Neutrophil (primary cell): ENCODE measurements around the gene OBP2B.

Source experiments
- H3K27ac ChIP-seq: fragments of 200-600 bp; sonication (generic); 2 replicates; pipeline ENCODE4 v1.5.1; 2016; ENCODE audit warnings: mild to moderate bottlenecking, moderate library complexity
- H3K27me3 ChIP-seq: fragments of 200-600 bp; sonication (generic); 2 replicates; pipeline ENCODE4 v1.6.0; 2016; ENCODE audit warnings: mild to moderate bottlenecking
- H3K36me3 ChIP-seq: fragments of 200-600 bp; sonication (generic); 2 replicates; pipeline ENCODE4 v1.5.1; 2017
- H3K4me1 ChIP-seq, 2 experiments: fragments of 200-600 bp in 1 of 2; sonication (generic) in 1 of 2; 1 replicate in 1 of 2; 2 replicates in 1 of 2; pipeline versions ENCODE4 v1.5.1 to v1.6.1; 2013 to 2016; ENCODE audit warnings: low read depth in 1 of 2, low read length in 1 of 2, mild to moderate bottlenecking in 1 of 2, moderate library complexity in 1 of 2; ENCODE audit not compliant: control insufficient read depth in 1 of 2, insufficient read depth in 1 of 2
- H3K4me3 ChIP-seq, 2 experiments: fragments of 200-600 bp in 1 of 2; sonication (generic) in 1 of 2; 1 replicate in 1 of 2; 2 replicates in 1 of 2; pipeline ENCODE4 v1.5.1; 2013 to 2016; ENCODE audit warnings: low read depth in 1 of 2, low read length in 1 of 2, mild to moderate bottlenecking in 1 of 2, moderate library complexity in 1 of 2
- H3K9me3 ChIP-seq: fragments of 200-600 bp; sonication (generic); 2 replicates; pipeline ENCODE4 v1.5.1; 2016
- CTCF ChIP-seq: fragments of 200-600 bp; sonication (generic); IDR thresholded peaks from 2 replicates; pipeline ENCODE4 v1.5.1; 2016; ENCODE audit warnings: antibody characterized with exemption

The OBP2B gene

DNA sequence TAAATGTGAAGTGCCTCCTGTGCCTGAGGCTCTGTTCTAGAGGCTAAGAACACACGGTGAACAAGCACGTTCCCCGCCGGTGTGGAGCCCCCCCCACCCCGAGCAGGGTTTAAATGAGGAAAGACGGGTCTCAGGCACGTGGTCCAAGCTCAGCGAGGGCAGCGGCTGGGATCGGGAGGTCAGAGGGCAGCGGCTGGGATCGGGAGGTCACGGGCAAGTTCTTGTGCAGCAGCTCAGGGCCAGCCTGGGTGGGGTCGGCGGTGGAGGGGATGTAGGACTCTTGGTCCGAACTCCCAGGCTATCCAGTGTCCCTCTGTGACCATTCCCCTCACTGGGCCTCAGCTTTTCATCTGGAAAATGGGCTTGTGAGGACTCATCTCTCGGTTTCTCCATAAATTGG is 42.7 kb downstream of the OBP2B start:
- no peaks in the 10 kb centered on the region for H3K9me3 ChIP-seq
- no peak for TF ChIP-seq CTCF

DNA sequence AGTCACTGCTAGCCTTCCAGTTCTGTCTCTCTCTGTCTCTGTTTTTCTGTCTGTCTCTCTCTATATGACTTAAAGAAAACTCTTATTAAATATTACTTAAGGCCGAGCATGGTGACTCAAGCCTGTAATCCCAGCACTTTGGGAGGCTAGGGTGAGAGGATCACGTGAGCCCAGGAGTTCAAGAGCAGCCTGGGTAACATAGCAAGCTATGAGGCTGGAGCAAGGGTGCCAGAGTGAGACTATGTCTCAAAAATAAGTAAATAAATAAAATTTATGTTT is 43.7 kb downstream of the OBP2B start:
- no peak for TF ChIP-seq CTCF
- no peak overlapping the region for H3K4me3 ChIP-seq
- peaks cover 33% of the 10 kb centered on the region for H3K27me3 ChIP-seq
- H3K9me3 ChIP-seq: no peaks in the 10 kb centered on the region
- no peaks in the 10 kb centered on the region for H3K36me3 ChIP-seq
- peaks cover 24 to 31% of the 10 kb centered on the region in 2 experiments for H3K4me1 ChIP-seq
- no peak overlapping the region for H3K27ac ChIP-seq

More for the DNA sequence above, 42.7 kb downstream of the OBP2B start:
- peaks cover 33% of the 10 kb centered on the region for H3K27me3 ChIP-seq
- peaks cover 19 to 27% of the 10 kb centered on the region in 2 experiments for H3K4me1 ChIP-seq
- no peak overlapping the region for H3K27ac ChIP-seq
- H3K4me3 ChIP-seq: no peak overlapping the region
- H3K36me3 ChIP-seq: no peaks in the 10 kb centered on the region

DNA sequence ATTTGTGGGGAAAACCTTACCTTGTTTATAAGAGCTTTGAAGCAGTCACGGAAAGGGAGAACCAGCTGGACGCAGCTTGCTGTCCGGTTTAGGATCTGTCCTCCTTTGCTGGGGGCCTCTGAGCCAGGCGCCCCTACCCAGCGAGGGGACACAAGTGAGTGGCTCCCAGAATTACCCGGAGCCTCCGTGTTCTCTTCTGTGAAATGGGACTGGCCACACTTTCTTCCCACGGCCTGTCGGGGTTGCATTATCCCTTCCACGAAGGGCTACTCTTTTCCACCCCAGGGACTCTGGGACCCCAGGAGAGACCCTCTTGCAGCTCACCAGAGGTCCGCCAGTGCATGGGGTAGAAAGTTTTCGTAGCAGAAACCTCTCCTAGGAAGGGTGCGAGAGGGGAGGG is 44.9 kb downstream of the OBP2B start:
- H3K36me3 ChIP-seq: no peaks in the 10 kb centered on the region
- peak overlapping the region; percentile 69 for H3K27ac ChIP-seq
- H3K4me1 ChIP-seq: peaks cover 24 to 31% of the 10 kb centered on the region in 2 experiments
- H3K4me3 ChIP-seq: peak overlapping the region; percentile 93 to 94
- peaks cover 33% of the 10 kb centered on the region for H3K27me3 ChIP-seq
- no peaks in the 10 kb centered on the region for H3K9me3 ChIP-seq
- TF ChIP-seq CTCF: no peak

- Histone ChIP-seq H3K27ac (peak within 1 kb of the TSS; percentile 69), H3K4me3 (peak within 1 kb of the TSS; percentile 93 to 94), H3K9me3 (no peaks in the 10 kb centered on the region), H3K4me1 (peaks cover 24 to 31% of the 10 kb centered on the region in 2 experiments), H3K27me3 (peaks cover 33% of the 10 kb centered on the region), H3K36me3 (no peaks in the 10 kb centered on the region)
- TF ChIP-seq CTCF: no peak
Measured at GRCh38 chr9:133163504-133164172, 45.4 kb downstream of the OBP2B start, which contains the start of gene GBGT1. Gene GBGT1, minus strand, starts transcription at chr9:133163914. Its CDS starts 1,502 bp downstream, at chr9:133162412.

GRCh38 chr9:133162861-133163503 is 46.1 kb downstream of the OBP2B start:
- peak overlapping the region; percentile 69 for H3K27ac ChIP-seq
- no peaks in the 10 kb centered on the region for H3K9me3 ChIP-seq
- peak overlapping the region; percentile 93 to 94 for H3K4me3 ChIP-seq
- no peaks in the 10 kb centered on the region for H3K36me3 ChIP-seq
- TF ChIP-seq CTCF: no peak
- peaks cover 33% of the 10 kb centered on the region for H3K27me3 ChIP-seq
- H3K4me1 ChIP-seq: peaks cover 24 to 31% of the 10 kb centered on the region in 2 experiments
